Thyroid gland (tissue), 4 donors: ENCODE results near the gene COQ7.

Source experiments
- CTCF ChIP-seq, 6 experiments: fragments of 200-600 bp in 3 of 6; fragments of 450-650 bp in 3 of 6; sonication (generic) in 3 of 6; IDR thresholded peaks; one replicate each; pipeline ENCODE4 v1.5.1; 2016 to 2019; ENCODE audit warnings: antibody characterized with exemption in 6 of 6, mild to moderate bottlenecking in 2 of 6, inconsistent platforms in 1 of 6, moderate library complexity in 1 of 6
- POLR2A ChIP-seq, 2 donors: fragments of 450-650 bp; IDR thresholded peaks; one replicate each; pipeline ENCODE4 v1.6.1; 2017; ENCODE audit warnings: antibody characterized with exemption in 2 of 2, mild to moderate bottlenecking in 2 of 2, moderate library complexity in 1 of 2

GRCh38 chr16:19073863-19074262 lies 6.4 kb downstream of the COQ7 start:
- TF ChIP-seq CTCF (IDR thresholded peaks at IDR 0.05) (no peak), POLR2A (IDR thresholded peaks at IDR 0.05) (no peak)
